A549 (cell line): Measurements from ENCODE around the gene SARDH.

Experiments used
- CEBPB ChIP-seq, 2 experiments: fragments of >200 bp in 1 of 2; sonication (Bioruptor Twin) in 1 of 2; formaldehyde crosslinking in 1 of 2; IDR thresholded peaks; 2 replicates each; pipeline ENCODE4 v1.6.1; 2012 to 2016
- CTCF ChIP-seq: fragments of >200 bp; sonication (Bioruptor Twin); formaldehyde crosslinking; IDR thresholded peaks from 3 replicates; pipeline ENCODE4 v1.5.1; 2016
- EP300 ChIP-seq, 2 experiments: fragments of >200 bp; sonication (Bioruptor Twin); formaldehyde crosslinking; IDR thresholded peaks; 2 replicates in 1 of 2; 3 replicates in 1 of 2; pipeline ENCODE4 v1.6.1; 2016 to 2017
- HMGXB4 ChIP-seq: fragments of 250-450 bp; sonication (Bioruptor Pico); IDR thresholded peaks from 2 replicates; pipeline ENCODE4 v1.5.0; 2021; ENCODE audit warnings: mild to moderate bottlenecking, moderate library complexity, borderline replicate concordance
- POLR2A ChIP-seq: IDR thresholded peaks from 2 replicates; pipeline ENCODE4 v1.6.1; 2012; ENCODE audit warnings: mild to moderate bottlenecking, low read length
- RAD21 ChIP-seq, 2 experiments: fragments of >200 bp in 1 of 2; sonication (Bioruptor Twin) in 1 of 2; formaldehyde crosslinking in 1 of 2; IDR thresholded peaks in 1 of 2; conservative IDR thresholded peaks in 1 of 2; 2 replicates in 1 of 2; 3 replicates in 1 of 2; pipeline ENCODE4 v1.6.1; 2012 to 2018; ENCODE audit warnings: inconsistent platforms in 1 of 2
- RNF2 ChIP-seq: fragments of 200-600 bp; sonication (generic); IDR thresholded peaks from 2 replicates; pipeline ENCODE4 v1.6.1; 2016; ENCODE audit warnings: low read depth, mild to moderate bottlenecking, antibody characterized with exemption, moderate library complexity, borderline replicate concordance
- TP53 ChIP-seq: fragments of 250-450 bp; sonication (Bioruptor Pico); IDR thresholded peaks from 2 replicates; pipeline ENCODE4 v1.5.0; 2021; ENCODE audit warnings: mild to moderate bottlenecking, moderate library complexity

GRCh38 chr9:133666845-133667244 lies 71.3 kb downstream of the SARDH start:
- TF ChIP-seq CTCF (no peak), TP53 (CRISPR knock-in tag) (no peak), EP300 (IDR thresholded peaks at IDR 0.05) (no peak), RAD21 (conservative IDR thresholded peaks at IDR 0.05 in 1 of 2, IDR thresholded peaks at IDR 0.05 in 1 of 2) (no peak), CEBPB (IDR thresholded peaks at IDR 0.05) (no peak), POLR2A (no peak), RNF2 (no peak), HMGXB4 (CRISPR knock-in tag) (no peak)
